ENCODE data around the gene ADORA2A. TPM values are rescaled to one million over a fixed set of nuclear protein-coding genes. Genes with fewer than 3 reads are reported as not detected.

The ADORA2A gene
- polyA plus RNA-seq, 1 donor (not counting 4 experiments of a cell fraction or from before 2014, with no cell fraction given): 0.20 TPM

DNA sequence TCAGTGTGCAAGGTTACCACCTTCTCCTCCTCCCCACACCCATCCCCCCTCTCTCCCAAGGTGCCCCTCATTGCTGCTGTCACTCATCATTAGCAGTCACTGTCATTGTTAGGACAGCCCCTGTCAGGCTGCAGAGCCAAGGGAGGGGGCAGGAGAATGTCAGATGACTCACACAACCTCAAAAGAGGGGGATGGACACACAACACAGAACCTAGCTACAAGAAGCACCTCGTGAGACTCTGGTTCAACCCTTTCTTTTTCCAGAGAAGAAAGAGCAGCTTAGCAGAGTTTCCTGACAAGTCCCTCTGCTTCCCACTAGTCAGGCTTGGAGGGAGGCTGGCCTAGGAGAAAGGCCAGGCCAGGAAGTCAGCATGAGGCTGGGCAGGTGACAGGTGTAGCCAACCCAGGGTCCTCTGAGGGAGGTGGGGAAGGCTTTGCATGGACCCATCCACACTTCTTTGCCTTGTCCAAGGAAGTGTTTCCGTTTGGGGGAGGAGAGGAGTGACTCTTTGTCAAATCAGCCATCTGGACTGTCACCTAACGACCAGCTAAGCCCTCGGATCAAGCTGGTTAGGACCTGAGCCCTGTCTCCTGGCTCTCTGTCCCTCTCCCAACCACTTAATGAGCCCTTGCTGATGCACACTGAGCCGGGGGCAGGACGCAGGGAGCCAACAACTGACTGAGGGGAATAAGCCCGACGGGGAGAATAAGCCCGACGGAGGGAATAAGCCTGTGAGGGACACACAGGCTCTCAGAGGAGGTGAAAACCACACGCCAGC lies 18.3 kb downstream of the ADORA2A start:
- H3K27ac ChIP-seq (ENCODE audit: control insufficient read depth, insufficient read depth, low read length): no peak overlapping the region
- H3K4me3 ChIP-seq (ENCODE audit: control insufficient read depth in 2 of 3, extremely low read depth in 1 of 3, insufficient read depth in 2 of 3, low read depth in 1 of 3, low read length in 3 of 3): no peak overlapping the region
- no peaks in the 10 kb centered on the region for H3K9me3 ChIP-seq (ENCODE audit: control insufficient read depth, low read depth, low read length)
- dilution Hi-C loops (cut with MboI; ENCODE audit: extremely low pct_ligation_motif_present, low sequenced_read_pairs): no loop called here
- H3K9me1 ChIP-seq (ENCODE audit: control insufficient read depth, extremely low read depth, insufficient read depth, low read length): no peaks in the 10 kb centered on the region
- no peak overlapping the region for H3K9ac ChIP-seq (ENCODE audit: control insufficient read depth, extremely low read depth, insufficient read depth, low read length)
- H3K79me2 ChIP-seq (ENCODE audit: control insufficient read depth, insufficient read depth, low read length): no peaks in the 10 kb centered on the region
- no peaks in the 10 kb centered on the region for H4K20me1 ChIP-seq (ENCODE audit: control insufficient read depth, extremely low read depth, insufficient read depth, low read length)
- H3K36me3 ChIP-seq (ENCODE audit: control insufficient read depth in 2 of 2, extremely low read depth in 1 of 2, insufficient read depth in 2 of 2, low read length in 2 of 2): no peaks in the 10 kb centered on the region
- H3K4me2 ChIP-seq (ENCODE audit: control insufficient read depth, extremely low read depth, insufficient read depth, low read depth, low read length): no peak overlapping the region
- H3K4me1 ChIP-seq (ENCODE audit: control insufficient read depth, extremely low read depth, insufficient read depth, low read length): no peaks in the 10 kb centered on the region
- H3K27me3 ChIP-seq (ENCODE audit: control insufficient read depth, extremely low read depth, insufficient read depth, low read length): no peaks in the 10 kb centered on the region
- DNase-seq (ENCODE audit: low read depth, low spot score) (no peak), FAIRE-seq (no peak)
- no peak overlapping the region for H2AFZ ChIP-seq (ENCODE audit: control insufficient read depth, low read length)
- TF ChIP-seq CTCF (optimal IDR thresholded peaks at IDR 0.05 in 1 of 3, IDR thresholded peaks at IDR 0.05 in 1 of 3, conservative IDR thresholded peaks at IDR 0.05 in 1 of 3; ENCODE audit: extremely low read depth in 1 of 3, insufficient read depth in 2 of 3, low read length in 3 of 3) (no peak), EZH2 (IDR thresholded peaks at IDR 0.05; ENCODE audit: low read length) (no peak)

- Histone ChIP-seq H3K9me1 (ENCODE audit: control insufficient read depth, extremely low read depth, insufficient read depth, low read length) (no peaks in the 10 kb centered on the region), H3K9me3 (ENCODE audit: control insufficient read depth, low read depth, low read length) (peaks cover under 1% of the 10 kb centered on the region), H2AFZ (ENCODE audit: control insufficient read depth, low read length) (no peak overlapping the region), H3K27ac (ENCODE audit: control insufficient read depth, insufficient read depth, low read length) (no peak overlapping the region), H4K20me1 (ENCODE audit: control insufficient read depth, extremely low read depth, insufficient read depth, low read length) (no peaks in the 10 kb centered on the region), H3K4me1 (ENCODE audit: control insufficient read depth, extremely low read depth, insufficient read depth, low read length) (no peaks in the 10 kb centered on the region), H3K36me3 (ENCODE audit: control insufficient read depth in 2 of 2, extremely low read depth in 1 of 2, insufficient read depth in 2 of 2, low read length in 2 of 2) (no peaks in the 10 kb centered on the region), H3K79me2 (ENCODE audit: control insufficient read depth, insufficient read depth, low read length) (no peaks in the 10 kb centered on the region), H3K27me3 (ENCODE audit: control insufficient read depth, extremely low read depth, insufficient read depth, low read length) (no peaks in the 10 kb centered on the region), H3K9ac (ENCODE audit: control insufficient read depth, extremely low read depth, insufficient read depth, low read length) (no peak overlapping the region), H3K4me2 (ENCODE audit: control insufficient read depth, extremely low read depth, insufficient read depth, low read depth, low read length) (no peak overlapping the region), H3K4me3 (ENCODE audit: control insufficient read depth in 2 of 3, extremely low read depth in 1 of 3, insufficient read depth in 2 of 3, low read depth in 1 of 3, low read length in 3 of 3) (no peak overlapping the region)
- FAIRE-seq (no peak), DNase-seq (ENCODE audit: low read depth, low spot score) (no peak)
- dilution Hi-C loops (cut with MboI; ENCODE audit: extremely low pct_ligation_motif_present, low sequenced_read_pairs): no loop called here
- no peak for TF ChIP-seq EZH2 (IDR thresholded peaks at IDR 0.05; ENCODE audit: low read length)
- TF ChIP-seq CTCF (optimal IDR thresholded peaks at IDR 0.05 in 1 of 3, IDR thresholded peaks at IDR 0.05 in 1 of 3, conservative IDR thresholded peaks at IDR 0.05 in 1 of 3; ENCODE audit: extremely low read depth in 1 of 3, insufficient read depth in 2 of 3, low read length in 3 of 3): no peak
Observed at GRCh38 chr22:24446260-24446611, 18.8 kb downstream of the ADORA2A start.
